K562 (cell line): ENCODE data around the gene ZNF45. TPM values are rescaled to one million over a fixed set of nuclear protein-coding genes. Genes with fewer than 3 reads are reported as not detected.

ENCODE experiments used
- ASH1L ChIP-seq: fragments of 450-650 bp; IDR thresholded peaks from 2 replicates; pipeline ENCODE4 v1.6.1; 2018; ENCODE audit warnings: borderline replicate concordance, mild to moderate bottlenecking, low read depth; ENCODE audit not compliant: partially characterized antibody
- CXXC5 ChIP-seq: fragments of 250-450 bp; sonication (Bioruptor Pico); IDR thresholded peaks from 2 replicates; pipeline ENCODE4 v1.8.0; 2022; ENCODE audit warnings: inconsistent platforms, mild to moderate bottlenecking, moderate library complexity
- EHMT2 ChIP-seq: fragments of 450-650 bp; IDR thresholded peaks from 2 replicates; pipeline ENCODE4 v1.6.1; 2018; ENCODE audit warnings: antibody characterized with exemption
- GTF2B ChIP-seq: IDR thresholded peaks from 2 replicates; pipeline ENCODE4 v1.6.1; 2011; ENCODE audit not compliant: insufficient read length; ENCODE audit errors: extremely low read depth
- GTF3C2 ChIP-seq: IDR thresholded peaks from 3 replicates; pipeline ENCODE4 v1.6.1; 2011; ENCODE audit warnings: borderline replicate concordance, mild to moderate bottlenecking, moderate library complexity; ENCODE audit not compliant: insufficient read length; ENCODE audit errors: extremely low read depth
- HINFP ChIP-seq: fragments of 450-650 bp; conservative IDR thresholded peaks from 2 replicates; pipeline ENCODE4 v1.6.1; 2016; ENCODE audit warnings: missing genetic modification characterization, low read depth, mild to moderate bottlenecking, control low read depth, missing compliant biosample characterization
- IRF9 ChIP-seq: fragments of 450-650 bp; IDR thresholded peaks from 2 replicates; pipeline ENCODE4 v1.6.1; 2016; ENCODE audit warnings: missing biosample characterization, missing genetic modification characterization
- KLF10 ChIP-seq: fragments of 250-450 bp; sonication (Bioruptor Pico); IDR thresholded peaks from 2 replicates; pipeline ENCODE4 v1.6.1; 2021; ENCODE audit warnings: matching md5 sums
- MCM2 ChIP-seq: fragments of 450-650 bp; IDR thresholded peaks from 2 replicates; pipeline ENCODE4 v1.6.1; 2017; ENCODE audit warnings: low read depth, mild to moderate bottlenecking
- TAF15 ChIP-seq: fragments of 200-400 bp; formaldehyde crosslinking; IDR thresholded peaks from 2 replicates; pipeline ENCODE4 v1.6.1; 2017; ENCODE audit warnings: mild to moderate bottlenecking, low read depth, low read length, moderate library complexity
- TEAD1 ChIP-seq, 2 experiments: fragments of 450-650 bp in 1 of 2; sonication (generic) in 1 of 2; formaldehyde crosslinking; IDR thresholded peaks; 2 replicates each; pipeline versions ENCODE4 v1.4.0 to v1.8.0; 2020 to 2022; ENCODE audit warnings: mild to moderate bottlenecking in 2 of 2, missing genetic modification reagents in 1 of 2
- ZNF561 ChIP-seq: fragments of 450-650 bp; formaldehyde crosslinking; conservative IDR thresholded peaks from 2 replicates; pipeline ENCODE4 v1.4.0; 2020; ENCODE audit warnings: mild to moderate bottlenecking, moderate library complexity
- polyA plus RNA-seq, 8 experiments: library from polyadenylated mRNA; depleted of rRNA in 4 of 8; stranded (reverse) in 5 of 8; unstranded in 3 of 8; fragments of >200 nt; fragmentation: Nextera tagmentation in 2 of 8; fragmentation: Illumina TruSeq in 1 of 8; extraction: Ambion mirVana in 2 of 8; extraction: Trizol in 1 of 8; gene quantifications; 2 replicates each; pipeline versions ENCODE4 v1.2.1 to v1.2.3, GENCODE V29; 2011 to 2014; ENCODE audit warnings: inconsistent platforms in 1 of 8, missing spikeins in 1 of 8
- total RNA-seq, 7 experiments: library from RNA; depleted of rRNA in 6 of 7; stranded (reverse); fragments of >200 nt in 6 of 7; fragmentation: Illumina TruSeq in 2 of 7; extraction: Trizol in 2 of 7; gene quantifications; 2 replicates each; pipeline versions ENCODE4 v1.2.1 to v1.2.3, GENCODE V29; 2011 to 2021; ENCODE audit warnings: low replicate concordance in 1 of 7
- TF ChIP-seq, protein P1 (sequence below): sonication (generic); formaldehyde crosslinking; IDR thresholded peaks from 2 replicates; pipeline ENCODE4 v1.8.0; 2022; ENCODE audit warnings: mild to moderate bottlenecking, missing genetic modification reagents, borderline replicate concordance
- TF ChIP-seq, protein P2 (sequence below): fragments of 450-650 bp; IDR thresholded peaks from 2 replicates; pipeline ENCODE4 v1.7.1; 2018; ENCODE audit warnings: mild to moderate bottlenecking, low read depth; ENCODE audit not compliant: partially characterized antibody

ZNF45 gene
- total and polyA plus RNA-seq, 9 of the 15 experiments (the other 6 are each of a cell fraction or from before 2014, with no cell fraction given) = 2.6 to 10.6 (median 9.4) TPM

GRCh38 chr19:43950834-43951645 lies 16.0 kb upstream of the ZNF45 start, which contains the start of gene ZNF221 (continued):
- TF ChIP-seq HINFP (tag) (0 out of 2 replicates have a peak, but pooled peaks have one; percentile 23), MCM2 (no peak), TEAD1 (CRISPR knock-in tag; IDR thresholded peaks at IDR 0.05) (peak in 1 of 2 experiments; percentile 54; a peak in 2 of 4 replicates), EHMT2 (peak; percentile 93), KLF10 (CRISPR knock-in tag) (no peak), GTF3C2 (no peak), ZNF561 (CRISPR knock-in tag) (no peak), ASH1L (no peak), TAF15 (no peak), CXXC5 (CRISPR knock-in tag) (peak; percentile 81), IRF9 (tag) (peak; percentile 32; the same call in 1 of the 2 replicates), GTF2B (no peak)
- TF ChIP-seq, protein P1, sequence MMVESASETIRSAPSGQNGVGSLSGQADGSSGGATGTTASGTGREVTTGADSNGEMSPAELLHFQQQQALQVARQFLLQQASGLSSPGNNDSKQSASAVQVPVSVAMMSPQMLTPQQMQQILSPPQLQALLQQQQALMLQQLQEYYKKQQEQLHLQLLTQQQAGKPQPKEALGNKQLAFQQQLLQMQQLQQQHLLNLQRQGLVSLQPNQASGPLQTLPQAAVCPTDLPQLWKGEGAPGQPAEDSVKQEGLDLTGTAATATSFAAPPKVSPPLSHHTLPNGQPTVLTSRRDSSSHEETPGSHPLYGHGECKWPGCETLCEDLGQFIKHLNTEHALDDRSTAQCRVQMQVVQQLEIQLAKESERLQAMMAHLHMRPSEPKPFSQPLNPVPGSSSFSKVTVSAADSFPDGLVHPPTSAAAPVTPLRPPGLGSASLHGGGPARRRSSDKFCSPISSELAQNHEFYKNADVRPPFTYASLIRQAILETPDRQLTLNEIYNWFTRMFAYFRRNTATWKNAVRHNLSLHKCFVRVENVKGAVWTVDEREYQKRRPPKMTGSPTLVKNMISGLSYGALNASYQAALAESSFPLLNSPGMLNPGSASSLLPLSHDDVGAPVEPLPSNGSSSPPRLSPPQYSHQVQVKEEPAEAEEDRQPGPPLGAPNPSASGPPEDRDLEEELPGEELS (CRISPR knock-in tag) = no peak
- TF ChIP-seq, protein P2, sequence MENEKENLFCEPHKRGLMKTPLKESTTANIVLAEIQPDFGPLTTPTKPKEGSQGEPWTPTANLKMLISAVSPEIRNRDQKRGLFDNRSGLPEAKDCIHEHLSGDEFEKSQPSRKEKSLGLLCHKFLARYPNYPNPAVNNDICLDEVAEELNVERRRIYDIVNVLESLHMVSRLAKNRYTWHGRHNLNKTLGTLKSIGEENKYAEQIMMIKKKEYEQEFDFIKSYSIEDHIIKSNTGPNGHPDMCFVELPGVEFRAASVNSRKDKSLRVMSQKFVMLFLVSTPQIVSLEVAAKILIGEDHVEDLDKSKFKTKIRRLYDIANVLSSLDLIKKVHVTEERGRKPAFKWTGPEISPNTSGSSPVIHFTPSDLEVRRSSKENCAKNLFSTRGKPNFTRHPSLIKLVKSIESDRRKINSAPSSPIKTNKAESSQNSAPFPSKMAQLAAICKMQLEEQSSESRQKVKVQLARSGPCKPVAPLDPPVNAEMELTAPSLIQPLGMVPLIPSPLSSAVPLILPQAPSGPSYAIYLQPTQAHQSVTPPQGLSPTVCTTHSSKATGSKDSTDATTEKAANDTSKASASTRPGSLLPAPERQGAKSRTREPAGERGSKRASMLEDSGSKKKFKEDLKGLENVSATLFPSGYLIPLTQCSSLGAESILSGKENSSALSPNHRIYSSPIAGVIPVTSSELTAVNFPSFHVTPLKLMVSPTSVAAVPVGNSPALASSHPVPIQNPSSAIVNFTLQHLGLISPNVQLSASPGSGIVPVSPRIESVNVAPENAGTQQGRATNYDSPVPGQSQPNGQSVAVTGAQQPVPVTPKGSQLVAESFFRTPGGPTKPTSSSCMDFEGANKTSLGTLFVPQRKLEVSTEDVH = peak; percentile 28
